HCT116 (cell line): Measurements from ENCODE around the gene CTAGE9. TPM values are rescaled to one million over a fixed set of nuclear protein-coding genes. Genes with fewer than 3 reads are reported as not detected.

Source experiments
- ATAC-seq: fragments of 200-7000 bp; cut with Tn5 transposase; 2 replicates; pipeline ENCODE4 v1.9.1; 2020; ENCODE audit warnings: mild to moderate bottlenecking, moderate library complexity
- BruUV-seq: library from RNA; stranded (reverse); fragments of 400-500 nt; replicated peaks from 2 replicates; lab custom pipeline; 2021; lab: Mats Ljungman, UMichigan
- CTCF ChIA-PET: fragments of 300-600 bp; sonication (Branson Sonifier 250); formaldehyde crosslinking; loops from one replicate; lab custom pipeline; 2021; ENCODE audit warnings: antibody characterized with exemption; lab: Charles Lee
- POLR2A ChIA-PET: fragments of 300-600, 350-600 bp; sonication (Branson Sonifier 250); formaldehyde crosslinking; loops from one replicate; lab custom pipeline; 2021; ENCODE audit warnings: antibody characterized with exemption; lab: Charles Lee
- RAD21 ChIA-PET, 2 experiments: fragments of 300-600 bp; sonication (Branson Sonifier 250); formaldehyde crosslinking; loops; one replicate each; lab custom pipeline; 2023; ENCODE audit warnings: low total read pairs in 2 of 2; ENCODE audit not compliant: uncharacterized antibody in 2 of 2, unreplicated experiment in 2 of 2, low non-redundant PET in 1 of 2; lab: Charles Lee
- DNase-seq: peaks from one replicate; pipeline ENCODE4 v3.0.0-alpha.2; 2010; ENCODE audit warnings: low read depth, low spot score
- H2AFZ ChIP-seq: fragments of 200-600 bp; shearing (Covaris generic), sonication (generic); 2 replicates; pipeline ENCODE4 v1.6.1; 2017; ENCODE audit warnings: low read depth, mixed run types, mixed read lengths, antibody characterized with exemption, low read length; ENCODE audit not compliant: poor library complexity, severe bottlenecking
- H3K27ac ChIP-seq: 2 replicates; pipeline ENCODE4 v1.5.1; 2012; ENCODE audit warnings: low read depth, low read length
- H3K27me3 ChIP-seq: fragments of 200-600 bp; sonication (generic); 2 replicates; pipeline ENCODE4 v1.6.1; 2016; ENCODE audit warnings: mixed run types, low read length, mixed read lengths; ENCODE audit not compliant: insufficient read depth
- H3K36me3 ChIP-seq, 2 experiments: fragments of 200-500 bp in 1 of 2; fragments of 200-600 bp in 1 of 2; sonication (Bioruptor generic) in 1 of 2; sonication (generic) in 1 of 2; 2 replicates each; pipeline versions ENCODE4 v1.5.1 to v1.6.1; 2014 to 2016; ENCODE audit warnings: low read length in 2 of 2, inconsistent platforms in 1 of 2, mixed read lengths in 1 of 2, mixed run types in 1 of 2; ENCODE audit not compliant: insufficient read depth in 2 of 2, control insufficient read depth in 1 of 2
- H3K4me1 ChIP-seq, 2 experiments: fragments of 200-600 bp in 1 of 2; sonication (generic) in 1 of 2; 2 replicates each; pipeline versions ENCODE4 v1.5.1 to v1.6.1; 2012 to 2017; ENCODE audit warnings: low read length in 2 of 2, inconsistent platforms in 1 of 2, mild to moderate bottlenecking in 1 of 2, mixed read lengths in 1 of 2, mixed run types in 1 of 2, moderate library complexity in 1 of 2; ENCODE audit not compliant: insufficient read depth in 2 of 2, control insufficient read depth in 1 of 2
- H3K4me2 ChIP-seq: fragments of 200-600 bp; sonication (generic); 2 replicates; pipeline ENCODE4 v1.6.1; 2017; ENCODE audit warnings: mixed run types, low read length, mixed read lengths
- H3K4me3 ChIP-seq, 2 experiments: fragments of 200-600 bp in 1 of 2; sonication (generic) in 1 of 2; replicated peaks in 1 of 2; 2 replicates each; pipeline ENCODE4 v1.5.1; 2011 to 2016; ENCODE audit warnings: low read length in 2 of 2, control low read depth in 1 of 2, low read depth in 1 of 2, mild to moderate bottlenecking in 1 of 2, mixed read lengths in 1 of 2, mixed run types in 1 of 2
- H3K79me2 ChIP-seq: fragments of 200-600 bp; sonication (generic); 2 replicates; pipeline ENCODE4 v1.6.1; 2017; ENCODE audit warnings: mild to moderate bottlenecking, mixed run types, low read length, moderate library complexity, mixed read lengths; ENCODE audit not compliant: insufficient read depth
- H3K9ac ChIP-seq: fragments of 200-600 bp; sonication (generic); 2 replicates; pipeline ENCODE4 v1.6.1; 2016; ENCODE audit warnings: low read length, mixed read lengths
- H3K9me2 ChIP-seq: fragments of 200-600 bp; sonication (generic), shearing (Covaris generic); 2 replicates; pipeline ENCODE4 v1.6.1; 2017; ENCODE audit warnings: mixed run types, mild to moderate bottlenecking, moderate library complexity; ENCODE audit not compliant: insufficient read depth
- H3K9me3 ChIP-seq, 2 experiments: fragments of 200-500 bp in 1 of 2; fragments of 200-600 bp in 1 of 2; sonication (Bioruptor generic) in 1 of 2; sonication (generic) in 1 of 2; 2 replicates each; pipeline ENCODE4 v1.6.1; 2014 to 2017; ENCODE audit warnings: low read length in 2 of 2, mixed read lengths in 2 of 2, inconsistent platforms in 1 of 2, low read depth in 1 of 2, mild to moderate bottlenecking in 1 of 2, mixed run types in 1 of 2, moderate library complexity in 1 of 2; ENCODE audit not compliant: control insufficient read depth in 1 of 2, insufficient read depth in 1 of 2
- H4K20me1 ChIP-seq: fragments of 200-600 bp; sonication (generic), shearing (Covaris generic); 2 replicates; pipeline ENCODE4 v1.6.1; 2017; ENCODE audit warnings: mixed run types, mild to moderate bottlenecking, moderate library complexity; ENCODE audit not compliant: insufficient read depth
- ATF3 ChIP-seq: IDR thresholded peaks from 2 replicates; pipeline ENCODE4 v1.6.1; 2012
- CBX3 ChIP-seq: IDR thresholded peaks from 2 replicates; pipeline ENCODE4 v1.6.1; 2012; ENCODE audit warnings: low read depth
- CTCF ChIP-seq, 3 experiments: fragments of 200-600 bp in 1 of 3; sonication (generic) in 1 of 3; IDR thresholded peaks in 2 of 3; conservative IDR thresholded peaks in 1 of 3; 2 replicates each; pipeline ENCODE4 v1.5.1; 2012 to 2017; ENCODE audit warnings: low read depth in 2 of 3, low read length in 2 of 3, antibody characterized with exemption in 1 of 3, borderline replicate concordance in 1 of 3, control low read depth in 1 of 3, mild to moderate bottlenecking in 1 of 3, mixed read lengths in 1 of 3, mixed run types in 1 of 3, moderate library complexity in 1 of 3; ENCODE audit not compliant: insufficient read depth in 1 of 3
- EGR1 ChIP-seq: IDR thresholded peaks from 2 replicates; pipeline ENCODE4 v1.6.1; 2012; ENCODE audit warnings: low read depth
- ELF1 ChIP-seq: IDR thresholded peaks from 2 replicates; pipeline ENCODE4 v1.6.1; 2012; ENCODE audit warnings: low read depth, borderline replicate concordance
- EZH2phosphoT487 ChIP-seq: fragments of 200-600 bp; IDR thresholded peaks from 2 replicates; pipeline ENCODE4 v1.6.1; 2018; ENCODE audit warnings: antibody characterized with exemption, borderline replicate concordance
- FOSL1 ChIP-seq: IDR thresholded peaks from 2 replicates; pipeline ENCODE4 v1.6.1; 2012; ENCODE audit warnings: low read depth
- JUND ChIP-seq: IDR thresholded peaks from 2 replicates; pipeline ENCODE4 v1.6.1; 2012
- POLR2A ChIP-seq: IDR thresholded peaks from 2 replicates; pipeline ENCODE4 v1.7.0; 2011; ENCODE audit warnings: borderline replicate concordance; ENCODE audit not compliant: insufficient read depth, insufficient read length; ENCODE audit errors: extremely low read depth
- RAD21 ChIP-seq: IDR thresholded peaks from 2 replicates; pipeline ENCODE4 v1.6.1; 2012; ENCODE audit warnings: low read depth, mild to moderate bottlenecking
- REST ChIP-seq: IDR thresholded peaks from 2 replicates; pipeline ENCODE4 v1.6.1; 2012; ENCODE audit warnings: low read depth
- SIN3A ChIP-seq: IDR thresholded peaks from 2 replicates; pipeline ENCODE4 v1.6.1; 2012; ENCODE audit warnings: low read depth
- SP1 ChIP-seq: IDR thresholded peaks from 2 replicates; pipeline ENCODE4 v1.6.1; 2012; ENCODE audit warnings: low read depth
- TCF7L2 ChIP-seq: IDR thresholded peaks from 2 replicates; pipeline ENCODE4 v1.7.0; 2011; ENCODE audit warnings: borderline replicate concordance, inconsistent platforms; ENCODE audit not compliant: insufficient read depth, insufficient read length; ENCODE audit errors: extremely low read depth
- YY1 ChIP-seq: IDR thresholded peaks from 2 replicates; pipeline ENCODE4 v1.6.1; 2011; ENCODE audit warnings: low read length, low read depth, moderate library complexity, mild to moderate bottlenecking; ENCODE audit not compliant: insufficient replicate concordance; ENCODE audit errors: extremely low read depth
- ZBTB33 ChIP-seq: IDR thresholded peaks from 2 replicates; pipeline ENCODE4 v1.6.1; 2011; ENCODE audit warnings: mild to moderate bottlenecking, low read length, moderate library complexity; ENCODE audit not compliant: insufficient replicate concordance; ENCODE audit errors: extremely low read depth
- ZFX ChIP-seq: fragments of 450-650 bp; IDR thresholded peaks from 2 replicates; pipeline ENCODE4 v1.6.1; 2017
- ZNF274 ChIP-seq: fragments of 200-500 bp; sonication (Bioruptor generic); IDR thresholded peaks from 2 replicates; pipeline ENCODE4 v1.6.1; 2014; ENCODE audit warnings: mild to moderate bottlenecking, low read depth, low read length, inconsistent platforms
- intact Hi-C: fragments of 100-400 bp; cut with micrococcal nuclease; formaldehyde crosslinking; loops from 2 replicates; pipeline ENCODE4 v1.10.0; 2022
- total RNA-seq: library from RNA; stranded (reverse); gene quantifications from one replicate; pipeline ENCODE4 v1.2.1, GENCODE V29; 2021; ENCODE audit not compliant: unreplicated experiment

The CTAGE9 gene
- total RNA-seq, 1 experiment from 2014 or later = not detected

- no peaks in the 10 kb centered on the region for H3K36me3 ChIP-seq
- H3K9ac ChIP-seq = no peak overlapping the region
- H3K4me2 ChIP-seq = no peak overlapping the region
- H4K20me1 ChIP-seq = no peaks in the 10 kb centered on the region
- no peak overlapping the region for H3K27ac ChIP-seq
- H3K4me3 ChIP-seq = no peak overlapping the region
- ChIA-PET RAD21 (no interaction called here), CTCF (no interaction called here), POLR2A (no interaction called here)
- no TSS peak for BruUV-seq
- no peaks in the 10 kb centered on the region for H3K27me3 ChIP-seq
- H3K4me1 ChIP-seq = no peaks in the 10 kb centered on the region
- H3K79me2 ChIP-seq = no peaks in the 10 kb centered on the region
- no peaks in the 10 kb centered on the region for H3K9me2 ChIP-seq
- DNase-seq (no peak), ATAC-seq (no peak)
- no peak overlapping the region for H2AFZ ChIP-seq
- intact Hi-C loops = no loop called here
- TF ChIP-seq CTCF (IDR thresholded peaks at IDR 0.05 in 2 of 3, conservative IDR thresholded peaks at IDR 0.05 in 1 of 3; ENCODE audit: borderline replicate concordance in 1 of 3, insufficient read depth in 1 of 3, low read depth in 2 of 3, low read length in 2 of 3) (no peak), RAD21 (no peak), EGR1 (no peak), ZFX (no peak), SP1 (no peak), ELF1 (no peak), POLR2A (no peak), TCF7L2 (no peak), ZBTB33 (no peak), JUND (no peak), ATF3 (no peak), SIN3A (no peak), CBX3 (no peak), YY1 (no peak), REST (no peak), EZH2phosphoT487 (no peak), ZNF274 (no peak), FOSL1 (no peak)
- no peaks in the 10 kb centered on the region for H3K9me3 ChIP-seq
Measured at GRCh38 chr6:131736003-131736596, 25.3 kb upstream of the CTAGE9 start.
